Memory B cell (primary cell): ENCODE results near the gene MID1IP1.

Experiments
- ATAC-seq: fragments of 150-1000 bp; cut with Tn5 transposase; 2 replicates; pipeline ENCODE4 v1.10.0; 2021; ENCODE audit warnings: low read depth, mild to moderate bottlenecking, moderate library complexity
- DNase-seq, 2 donors: peaks; one replicate each; pipeline ENCODE4 v3.0.0; 2022; ENCODE audit warnings: low spot score in 2 of 2
- H3K27ac Mint-ChIP-seq: one replicate; pipeline ENCODE4 v1.8.0; 2022; ENCODE audit warnings: mild to moderate bottlenecking, moderate library complexity, mixed read lengths
- H3K27me3 Mint-ChIP-seq: one replicate; pipeline ENCODE4 v1.8.0; 2022; ENCODE audit warnings: mixed read lengths
- H3K36me3 Mint-ChIP-seq: one replicate; pipeline ENCODE4 v1.8.0; 2022; ENCODE audit warnings: mild to moderate bottlenecking, mixed read lengths
- H3K4me1 Mint-ChIP-seq: one replicate; pipeline ENCODE4 v1.8.0; 2022; ENCODE audit warnings: mixed read lengths
- H3K4me3 Mint-ChIP-seq: one replicate; pipeline ENCODE4 v1.8.0; 2022; ENCODE audit warnings: mild to moderate bottlenecking, moderate library complexity, mixed read lengths
- H3K9me3 Mint-ChIP-seq: one replicate; pipeline ENCODE4 v1.8.0; 2022; ENCODE audit warnings: mixed read lengths

MID1IP1 gene

DNA sequence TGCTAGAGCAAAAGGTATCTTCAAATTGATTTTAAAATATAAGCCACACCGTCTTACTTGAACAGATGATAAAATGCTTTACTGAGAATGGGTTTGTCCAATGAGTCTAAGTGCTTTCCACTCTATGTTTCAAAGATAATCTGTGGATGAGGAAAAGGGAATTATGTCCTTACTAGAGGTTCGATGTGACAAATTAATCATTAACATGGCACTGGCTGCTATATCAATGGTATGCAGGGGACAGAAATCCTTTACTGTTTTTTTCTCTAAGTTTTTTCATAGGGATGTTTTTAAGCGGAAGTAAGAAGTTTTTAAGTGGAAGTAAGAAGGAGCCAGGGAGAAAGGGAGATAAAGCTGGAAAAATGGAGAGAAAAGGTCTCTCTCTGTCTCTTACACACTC, 38.0 kb downstream of the MID1IP1 start:
- Mint-ChIP-seq H3K27ac (no peak overlapping the region), H3K4me1 (no peaks in the 10 kb centered on the region), H3K27me3 (peaks cover 1% of the 10 kb centered on the region), H3K36me3 (no peaks in the 10 kb centered on the region), H3K9me3 (no peaks in the 10 kb centered on the region), H3K4me3 (no peak overlapping the region)
- DNase-seq (no peak), ATAC-seq (no peak)

DNA sequence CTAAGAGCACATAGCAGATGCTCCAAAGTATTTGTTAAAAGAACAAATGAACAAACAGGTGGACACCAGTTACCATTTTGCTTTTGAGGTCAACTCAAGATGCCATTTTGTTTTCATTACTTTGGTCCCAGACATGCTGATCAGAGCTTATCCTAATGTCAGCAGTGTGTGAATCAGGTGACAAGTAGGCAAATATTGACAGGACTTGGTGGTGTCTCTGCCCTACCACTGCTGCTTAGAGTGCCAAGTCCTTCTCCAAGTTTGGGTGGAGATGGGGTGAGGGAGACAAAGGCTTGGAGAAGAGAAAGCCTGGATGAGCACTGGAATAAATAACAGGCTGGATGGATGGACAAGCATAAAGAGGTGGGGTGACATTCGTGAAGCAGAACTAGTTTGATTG, 38.7 kb downstream of the MID1IP1 start:
- no peak for ATAC-seq
- Mint-ChIP-seq H3K27ac (no peak overlapping the region), H3K9me3 (no peaks in the 10 kb centered on the region), H3K4me1 (no peaks in the 10 kb centered on the region), H3K36me3 (no peaks in the 10 kb centered on the region), H3K27me3 (peaks cover 1% of the 10 kb centered on the region), H3K4me3 (no peak overlapping the region)
- no peak for DNase-seq

DNA sequence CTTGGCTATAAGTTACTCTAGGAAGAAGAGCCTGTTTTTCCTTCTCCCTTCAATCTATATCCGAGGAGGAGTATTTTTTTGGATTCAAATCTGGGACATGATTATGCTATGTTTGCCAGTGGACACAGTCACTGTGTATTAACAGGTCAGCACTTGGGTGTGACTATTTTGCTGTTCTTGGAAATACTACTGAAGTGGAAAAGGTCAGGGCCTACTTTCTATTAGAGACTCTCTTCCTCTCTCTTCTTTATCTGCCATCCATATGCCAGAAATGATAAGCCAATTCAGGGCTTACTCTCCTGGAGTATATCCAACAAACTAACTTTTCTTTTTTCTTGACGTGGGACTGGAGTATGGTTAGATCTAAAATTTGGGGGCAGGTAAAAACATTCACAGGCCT, 40.5 kb downstream of the MID1IP1 start:
- no peak overlapping the region for H3K27ac Mint-ChIP-seq
- H3K27me3 Mint-ChIP-seq, result peaks cover 1% of the 10 kb centered on the region
- no peaks in the 10 kb centered on the region for H3K9me3 Mint-ChIP-seq
- no peaks in the 10 kb centered on the region for H3K4me1 Mint-ChIP-seq
- DNase-seq (no peak), ATAC-seq (no peak)
- no peaks in the 10 kb centered on the region for H3K36me3 Mint-ChIP-seq
- H3K4me3 Mint-ChIP-seq, result no peak overlapping the region

DNA sequence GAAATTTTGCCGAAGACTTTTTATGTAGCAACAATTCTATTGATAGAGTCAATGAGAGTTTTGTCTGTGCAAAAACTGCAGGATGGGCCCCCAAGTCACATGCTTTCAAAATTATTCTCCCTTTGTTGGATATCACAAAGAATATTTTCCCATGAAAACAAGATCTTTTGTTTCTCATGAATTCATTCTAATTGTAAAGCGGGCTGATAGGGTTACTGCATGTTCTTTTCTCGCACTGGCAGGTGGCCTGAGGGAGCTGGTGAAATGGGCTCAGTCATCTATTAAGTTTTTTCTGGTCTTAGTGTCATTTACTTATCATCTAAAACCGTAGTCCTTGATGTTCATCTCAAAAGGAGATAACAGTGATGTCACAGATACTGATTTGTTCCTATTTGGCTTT, 44.2 kb downstream of the MID1IP1 start:
- H3K4me1 Mint-ChIP-seq, result no peaks in the 10 kb centered on the region
- no peak overlapping the region for H3K4me3 Mint-ChIP-seq
- H3K27ac Mint-ChIP-seq, result no peak overlapping the region
- H3K9me3 Mint-ChIP-seq, result no peaks in the 10 kb centered on the region
- no peaks in the 10 kb centered on the region for H3K27me3 Mint-ChIP-seq
- ATAC-seq (no peak), DNase-seq (no peak)
- H3K36me3 Mint-ChIP-seq, result no peaks in the 10 kb centered on the region

DNA sequence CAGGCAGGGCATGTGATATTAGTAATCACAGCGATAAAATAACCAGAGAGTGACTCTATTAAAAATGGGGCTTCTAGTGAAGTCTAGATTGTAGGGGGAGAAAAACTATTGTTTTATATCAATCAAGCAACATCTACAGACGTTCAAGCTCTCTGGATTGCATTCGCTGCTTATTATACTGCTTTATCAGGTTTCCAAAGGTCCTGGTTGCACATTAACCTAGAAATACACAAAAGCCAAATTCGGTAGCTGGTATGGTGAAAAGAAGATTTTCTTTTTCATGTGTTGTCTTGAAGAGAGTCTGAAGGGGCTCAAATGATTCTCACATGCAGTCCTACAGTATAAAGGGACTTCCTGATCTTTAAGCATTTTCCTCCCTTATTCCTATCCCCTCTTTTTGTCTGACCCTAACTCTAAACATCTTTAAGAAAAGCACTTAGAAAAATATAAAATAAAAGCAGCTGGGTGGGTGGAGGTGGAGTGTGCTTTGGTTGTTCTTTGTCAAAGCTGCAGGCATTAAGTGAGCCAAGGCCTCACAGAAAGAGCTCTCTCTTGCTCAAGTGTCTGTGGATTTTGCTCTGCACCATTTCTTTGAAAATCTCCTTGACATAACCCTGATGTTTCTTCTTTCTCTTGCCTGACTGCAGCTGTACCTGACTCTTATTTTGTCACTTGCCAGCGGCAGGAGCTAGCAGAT, 46.1 kb downstream of the MID1IP1 start:
- ATAC-seq (no peak), DNase-seq (no peak)
- no peaks in the 10 kb centered on the region for H3K9me3 Mint-ChIP-seq
- H3K27me3 Mint-ChIP-seq, result no peaks in the 10 kb centered on the region
- no peaks in the 10 kb centered on the region for H3K4me1 Mint-ChIP-seq
- no peak overlapping the region for H3K27ac Mint-ChIP-seq
- H3K4me3 Mint-ChIP-seq, result no peak overlapping the region
- no peaks in the 10 kb centered on the region for H3K36me3 Mint-ChIP-seq

DNA sequence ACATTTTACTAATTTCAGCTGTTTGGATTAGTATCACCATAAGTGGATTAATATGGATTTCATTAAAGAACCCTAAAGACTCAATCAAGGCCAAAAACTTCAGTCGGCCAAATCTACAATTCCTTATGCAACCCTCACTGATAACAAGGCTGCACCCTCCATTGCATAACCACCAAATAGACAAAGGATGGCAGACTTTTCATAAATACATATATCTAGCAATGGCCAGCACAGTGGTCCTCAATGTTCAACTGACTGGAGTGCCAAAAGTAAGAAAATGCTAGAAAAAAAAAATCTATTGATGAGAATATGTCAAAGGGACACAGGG, 46.6 kb downstream of the MID1IP1 start:
- Mint-ChIP-seq H3K9me3 (no peaks in the 10 kb centered on the region), H3K27ac (no peak overlapping the region), H3K27me3 (no peaks in the 10 kb centered on the region), H3K36me3 (no peaks in the 10 kb centered on the region), H3K4me1 (no peaks in the 10 kb centered on the region), H3K4me3 (no peak overlapping the region)
- ATAC-seq, result no peak
- no peak for DNase-seq

DNA sequence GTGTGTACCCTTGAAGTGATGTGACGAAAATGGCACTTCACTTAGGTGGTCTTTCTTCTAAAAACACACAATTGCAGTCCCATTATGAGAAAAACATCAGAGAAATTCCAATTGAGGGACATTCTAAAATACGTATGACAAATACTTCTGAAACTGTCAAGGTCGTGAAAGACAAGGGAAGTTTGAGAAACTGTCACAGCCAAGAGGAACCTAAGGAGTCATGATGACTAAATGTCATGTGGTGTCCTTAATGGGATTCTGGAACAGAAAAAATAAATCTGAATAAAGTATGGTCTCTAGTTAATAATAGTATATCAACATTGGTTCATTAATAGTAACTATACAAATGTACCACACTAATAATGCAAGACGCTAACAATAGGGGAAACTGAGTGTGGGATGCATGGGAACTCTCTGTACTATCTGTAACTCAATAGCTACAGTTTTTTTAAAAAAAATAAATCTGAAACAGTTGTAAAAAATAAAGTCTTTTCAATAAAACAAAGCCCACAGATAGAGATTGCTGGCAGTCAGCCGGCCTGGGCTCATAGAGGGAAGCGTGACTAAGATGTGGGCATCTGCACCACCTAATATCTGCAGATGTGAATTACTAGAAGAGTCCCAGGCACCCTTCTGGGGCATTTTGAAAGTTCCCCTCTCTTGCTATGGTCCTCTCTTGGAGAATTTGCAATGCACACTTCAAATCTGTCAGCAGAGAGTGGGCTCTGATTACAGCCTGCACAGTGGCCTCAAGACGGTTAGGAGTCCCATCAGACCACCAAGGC, 47.6 kb downstream of the MID1IP1 start:
- Mint-ChIP-seq H3K9me3 (no peaks in the 10 kb centered on the region), H3K27me3 (no peaks in the 10 kb centered on the region), H3K4me3 (no peak overlapping the region), H3K36me3 (no peaks in the 10 kb centered on the region), H3K27ac (no peak overlapping the region), H3K4me1 (no peaks in the 10 kb centered on the region)
- ATAC-seq (no peak), DNase-seq (no peak)

DNA sequence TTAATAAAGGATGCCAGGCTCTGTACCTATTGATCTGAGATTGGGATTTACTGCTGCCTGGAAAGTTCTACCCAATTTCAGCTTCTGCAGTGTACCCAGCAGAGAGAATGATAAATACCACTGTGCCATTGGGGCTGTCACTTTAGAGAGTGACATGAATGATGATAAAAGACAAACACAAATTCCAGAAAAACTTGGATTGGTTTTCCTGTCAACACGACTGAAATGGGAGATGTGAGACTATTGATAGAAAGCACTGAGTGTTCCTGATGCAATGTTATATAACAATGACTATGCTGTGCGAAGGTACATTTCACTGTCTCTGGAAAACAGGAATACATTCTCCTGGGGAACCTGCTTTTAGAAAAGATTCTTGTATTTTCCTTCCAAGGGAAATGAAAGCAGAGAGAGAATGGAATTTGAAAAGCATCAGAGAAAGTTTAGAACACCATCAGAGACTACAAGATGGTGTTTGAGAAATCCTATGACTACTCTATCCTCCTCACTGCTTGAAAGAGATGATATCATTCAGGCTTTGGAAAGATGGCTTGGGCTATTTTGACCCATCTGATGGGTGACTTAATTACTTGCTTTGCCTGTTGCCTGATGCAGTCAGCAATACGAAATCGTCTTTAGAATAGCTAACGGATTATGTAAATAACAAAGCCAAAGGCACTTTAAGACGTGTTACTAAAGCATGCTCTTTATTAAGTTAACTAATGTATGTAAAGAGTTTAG, 49.7 kb downstream of the MID1IP1 start:
- H3K36me3 Mint-ChIP-seq, result no peaks in the 10 kb centered on the region
- no peak for DNase-seq
- no peak overlapping the region for H3K27ac Mint-ChIP-seq
- H3K4me3 Mint-ChIP-seq, result no peak overlapping the region
- no peak for ATAC-seq
- H3K9me3 Mint-ChIP-seq, result no peaks in the 10 kb centered on the region
- H3K4me1 Mint-ChIP-seq, result no peaks in the 10 kb centered on the region
- H3K27me3 Mint-ChIP-seq, result no peaks in the 10 kb centered on the region

DNA sequence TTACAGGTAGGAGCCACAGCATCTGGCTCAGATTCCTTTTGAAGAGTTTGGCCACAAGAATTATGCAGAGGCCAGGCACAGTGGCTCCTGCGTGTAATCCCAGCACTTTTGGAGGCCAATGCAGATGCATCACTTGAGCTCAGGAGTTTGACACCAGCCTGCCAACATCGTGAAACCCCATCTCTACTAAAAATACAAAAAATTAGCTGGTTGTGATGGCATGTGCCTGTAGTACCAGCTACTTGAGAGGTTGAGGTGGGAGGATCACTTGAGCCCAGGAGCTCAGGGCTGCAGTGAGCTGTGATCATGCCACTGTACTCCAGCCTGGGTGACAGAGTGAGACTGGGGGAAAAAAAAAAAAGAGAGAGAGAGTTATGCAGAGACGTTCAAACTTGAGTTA, 53.0 kb downstream of the MID1IP1 start:
- H3K4me3 Mint-ChIP-seq, result no peak overlapping the region

More for the DNA sequence above, 53.0 kb downstream of the MID1IP1 start:
- Mint-ChIP-seq H3K36me3 (no peaks in the 10 kb centered on the region), H3K9me3 (no peaks in the 10 kb centered on the region), H3K27me3 (no peaks in the 10 kb centered on the region), H3K4me1 (no peaks in the 10 kb centered on the region), H3K27ac (no peak overlapping the region)
- no peak for ATAC-seq
- no peak for DNase-seq
